Testis (tissue), 2 donors: ENCODE results near the gene UBAP2.

Experiments
- POLR2A ChIP-seq: fragments of 450-650 bp; IDR thresholded peaks from one replicate; pipeline ENCODE4 v1.6.1; 2017; ENCODE audit warnings: antibody characterized with exemption, mild to moderate bottlenecking, moderate library complexity
- TF ChIP-seq, protein P1 (sequence below), 3 experiments: fragments of 450-650 bp in 2 of 3; fragments of 200-600 bp in 1 of 3; sonication (generic) in 1 of 3; IDR thresholded peaks; one replicate each; pipeline ENCODE4 v1.5.1; 2016 to 2019; ENCODE audit warnings: antibody characterized with exemption in 3 of 3, mild to moderate bottlenecking in 2 of 3, moderate library complexity in 1 of 3

GRCh38 chr9:34035656-34036055 lies 13.0 kb downstream of the UBAP2 start:
- TF ChIP-seq, protein P1, sequence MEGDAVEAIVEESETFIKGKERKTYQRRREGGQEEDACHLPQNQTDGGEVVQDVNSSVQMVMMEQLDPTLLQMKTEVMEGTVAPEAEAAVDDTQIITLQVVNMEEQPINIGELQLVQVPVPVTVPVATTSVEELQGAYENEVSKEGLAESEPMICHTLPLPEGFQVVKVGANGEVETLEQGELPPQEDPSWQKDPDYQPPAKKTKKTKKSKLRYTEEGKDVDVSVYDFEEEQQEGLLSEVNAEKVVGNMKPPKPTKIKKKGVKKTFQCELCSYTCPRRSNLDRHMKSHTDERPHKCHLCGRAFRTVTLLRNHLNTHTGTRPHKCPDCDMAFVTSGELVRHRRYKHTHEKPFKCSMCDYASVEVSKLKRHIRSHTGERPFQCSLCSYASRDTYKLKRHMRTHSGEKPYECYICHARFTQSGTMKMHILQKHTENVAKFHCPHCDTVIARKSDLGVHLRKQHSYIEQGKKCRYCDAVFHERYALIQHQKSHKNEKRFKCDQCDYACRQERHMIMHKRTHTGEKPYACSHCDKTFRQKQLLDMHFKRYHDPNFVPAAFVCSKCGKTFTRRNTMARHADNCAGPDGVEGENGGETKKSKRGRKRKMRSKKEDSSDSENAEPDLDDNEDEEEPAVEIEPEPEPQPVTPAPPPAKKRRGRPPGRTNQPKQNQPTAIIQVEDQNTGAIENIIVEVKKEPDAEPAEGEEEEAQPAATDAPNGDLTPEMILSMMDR (IDR thresholded peaks at IDR 0.05) = no peak
- TF ChIP-seq POLR2A = no peak
